ENCODE data around the gene PSMA3.

DNA sequence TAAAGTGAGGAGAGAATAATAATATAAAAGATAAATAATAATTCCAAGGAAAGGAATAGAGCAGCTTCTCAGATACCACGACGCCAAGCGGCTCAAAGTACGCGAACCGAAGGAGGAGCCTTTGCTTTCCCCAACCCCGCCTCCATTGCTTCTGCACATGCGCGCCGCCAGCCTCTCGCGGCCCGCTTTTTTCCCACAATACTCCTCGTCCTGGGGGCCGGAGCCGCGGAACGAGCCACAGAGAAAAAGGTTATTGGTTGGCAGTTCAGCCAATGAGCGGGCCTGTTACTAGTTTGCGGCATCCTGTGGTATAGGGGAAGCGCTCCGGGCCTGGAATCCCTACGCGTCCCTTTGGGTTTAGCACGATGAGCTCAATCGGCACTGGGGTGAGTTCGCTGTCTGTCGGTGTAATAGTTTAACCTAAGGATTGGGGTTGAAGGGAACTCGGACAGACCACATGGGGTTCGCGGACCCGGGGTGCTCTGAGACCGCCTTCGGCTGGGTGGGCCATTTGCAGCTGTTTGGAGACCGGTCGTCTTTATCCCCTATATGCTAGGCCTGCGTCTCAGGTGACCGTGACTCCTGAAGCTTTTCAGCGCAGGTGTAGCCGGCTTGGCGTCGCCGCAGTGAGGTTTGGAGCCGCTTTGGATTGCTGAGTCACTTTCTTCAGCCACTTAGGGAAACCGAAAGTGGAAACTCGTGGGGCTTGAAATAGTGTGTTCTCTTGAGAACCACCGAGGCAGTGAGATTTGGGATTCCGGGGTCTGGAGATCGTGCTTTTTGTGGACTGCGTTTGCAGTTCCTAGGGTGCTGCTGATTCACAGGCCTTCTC lies at the start of gene PSMA3:
- TF ChIP-seq, protein P1, sequence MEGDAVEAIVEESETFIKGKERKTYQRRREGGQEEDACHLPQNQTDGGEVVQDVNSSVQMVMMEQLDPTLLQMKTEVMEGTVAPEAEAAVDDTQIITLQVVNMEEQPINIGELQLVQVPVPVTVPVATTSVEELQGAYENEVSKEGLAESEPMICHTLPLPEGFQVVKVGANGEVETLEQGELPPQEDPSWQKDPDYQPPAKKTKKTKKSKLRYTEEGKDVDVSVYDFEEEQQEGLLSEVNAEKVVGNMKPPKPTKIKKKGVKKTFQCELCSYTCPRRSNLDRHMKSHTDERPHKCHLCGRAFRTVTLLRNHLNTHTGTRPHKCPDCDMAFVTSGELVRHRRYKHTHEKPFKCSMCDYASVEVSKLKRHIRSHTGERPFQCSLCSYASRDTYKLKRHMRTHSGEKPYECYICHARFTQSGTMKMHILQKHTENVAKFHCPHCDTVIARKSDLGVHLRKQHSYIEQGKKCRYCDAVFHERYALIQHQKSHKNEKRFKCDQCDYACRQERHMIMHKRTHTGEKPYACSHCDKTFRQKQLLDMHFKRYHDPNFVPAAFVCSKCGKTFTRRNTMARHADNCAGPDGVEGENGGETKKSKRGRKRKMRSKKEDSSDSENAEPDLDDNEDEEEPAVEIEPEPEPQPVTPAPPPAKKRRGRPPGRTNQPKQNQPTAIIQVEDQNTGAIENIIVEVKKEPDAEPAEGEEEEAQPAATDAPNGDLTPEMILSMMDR (tag by site-specific recombination; IDR thresholded peaks at IDR 0.05), result no peak
- TF ChIP-seq OVOL3 (tag by site-specific recombination; IDR thresholded peaks at IDR 0.05) (no peak), ZNF549 (tag by site-specific recombination; IDR thresholded peaks at IDR 0.05) (no peak), ZNF391 (tag by site-specific recombination; IDR thresholded peaks at IDR 0.05; ENCODE audit: borderline replicate concordance, low read depth) (no peak), ZNF626 (tag by site-specific recombination; IDR thresholded peaks at IDR 0.05) (no peak), ZNF138 (tag by site-specific recombination; IDR thresholded peaks at IDR 0.05; ENCODE audit: borderline replicate concordance) (no peak), GLI4 (tag by site-specific recombination; IDR thresholded peaks at IDR 0.05) (no peak)
- TF ChIP-seq, protein P2, sequence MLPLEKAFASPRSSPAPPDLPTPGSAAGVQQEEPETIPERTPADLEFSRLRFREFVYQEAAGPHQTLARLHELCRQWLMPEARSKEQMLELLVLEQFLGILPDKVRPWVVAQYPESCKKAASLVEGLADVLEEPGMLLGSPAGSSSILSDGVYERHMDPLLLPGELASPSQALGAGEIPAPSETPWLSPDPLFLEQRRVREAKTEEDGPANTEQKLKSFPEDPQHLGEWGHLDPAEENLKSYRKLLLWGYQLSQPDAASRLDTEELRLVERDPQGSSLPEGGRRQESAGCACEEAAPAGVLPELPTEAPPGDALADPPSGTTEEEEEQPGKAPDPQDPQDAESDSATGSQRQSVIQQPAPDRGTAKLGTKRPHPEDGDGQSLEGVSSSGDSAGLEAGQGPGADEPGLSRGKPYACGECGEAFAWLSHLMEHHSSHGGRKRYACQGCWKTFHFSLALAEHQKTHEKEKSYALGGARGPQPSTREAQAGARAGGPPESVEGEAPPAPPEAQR (tag by site-specific recombination; IDR thresholded peaks at IDR 0.05), result no peak
- TF ChIP-seq, protein P3, sequence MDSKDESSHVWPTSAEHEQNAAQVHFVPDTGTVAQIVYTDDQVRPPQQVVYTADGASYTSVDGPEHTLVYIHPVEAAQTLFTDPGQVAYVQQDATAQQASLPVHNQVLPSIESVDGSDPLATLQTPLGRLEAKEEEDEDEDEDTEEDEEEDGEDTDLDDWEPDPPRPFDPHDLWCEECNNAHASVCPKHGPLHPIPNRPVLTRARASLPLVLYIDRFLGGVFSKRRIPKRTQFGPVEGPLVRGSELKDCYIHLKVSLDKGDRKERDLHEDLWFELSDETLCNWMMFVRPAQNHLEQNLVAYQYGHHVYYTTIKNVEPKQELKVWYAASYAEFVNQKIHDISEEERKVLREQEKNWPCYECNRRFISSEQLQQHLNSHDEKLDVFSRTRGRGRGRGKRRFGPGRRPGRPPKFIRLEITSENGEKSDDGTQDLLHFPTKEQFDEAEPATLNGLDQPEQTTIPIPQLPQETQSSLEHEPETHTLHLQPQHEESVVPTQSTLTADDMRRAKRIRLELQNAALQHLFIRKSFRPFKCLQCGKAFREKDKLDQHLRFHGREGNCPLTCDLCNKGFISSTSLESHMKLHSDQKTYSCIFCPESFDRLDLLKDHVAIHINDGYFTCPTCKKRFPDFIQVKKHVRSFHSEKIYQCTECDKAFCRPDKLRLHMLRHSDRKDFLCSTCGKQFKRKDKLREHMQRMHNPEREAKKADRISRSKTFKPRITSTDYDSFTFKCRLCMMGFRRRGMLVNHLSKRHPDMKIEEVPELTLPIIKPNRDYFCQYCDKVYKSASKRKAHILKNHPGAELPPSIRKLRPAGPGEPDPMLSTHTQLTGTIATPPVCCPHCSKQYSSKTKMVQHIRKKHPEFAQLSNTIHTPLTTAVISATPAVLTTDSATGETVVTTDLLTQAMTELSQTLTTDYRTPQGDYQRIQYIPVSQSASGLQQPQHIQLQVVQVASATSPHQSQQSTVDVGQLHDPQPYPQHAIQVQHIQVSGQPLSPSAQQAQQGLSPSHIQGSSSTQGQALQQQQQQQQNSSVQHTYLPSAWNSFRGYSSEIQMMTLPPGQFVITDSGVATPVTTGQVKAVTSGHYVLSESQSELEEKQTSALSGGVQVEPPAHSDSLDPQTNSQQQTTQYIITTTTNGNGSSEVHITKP (tag by site-specific recombination; IDR thresholded peaks at IDR 0.05), result peak; percentile 31; the same call in 1 of the 2 replicates
- TF ChIP-seq, protein P4, sequence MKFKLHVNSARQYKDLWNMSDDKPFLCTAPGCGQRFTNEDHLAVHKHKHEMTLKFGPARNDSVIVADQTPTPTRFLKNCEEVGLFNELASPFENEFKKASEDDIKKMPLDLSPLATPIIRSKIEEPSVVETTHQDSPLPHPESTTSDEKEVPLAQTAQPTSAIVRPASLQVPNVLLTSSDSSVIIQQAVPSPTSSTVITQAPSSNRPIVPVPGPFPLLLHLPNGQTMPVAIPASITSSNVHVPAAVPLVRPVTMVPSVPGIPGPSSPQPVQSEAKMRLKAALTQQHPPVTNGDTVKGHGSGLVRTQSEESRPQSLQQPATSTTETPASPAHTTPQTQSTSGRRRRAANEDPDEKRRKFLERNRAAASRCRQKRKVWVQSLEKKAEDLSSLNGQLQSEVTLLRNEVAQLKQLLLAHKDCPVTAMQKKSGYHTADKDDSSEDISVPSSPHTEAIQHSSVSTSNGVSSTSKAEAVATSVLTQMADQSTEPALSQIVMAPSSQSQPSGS (tag by site-specific recombination; IDR thresholded peaks at IDR 0.05; ENCODE audit: low read depth), result no peak

Measured in HEK293 (cell line).